HepG2 (cell line): ENCODE measurements around the gene CUL1. TPM values are rescaled to one million over a fixed set of nuclear protein-coding genes. Genes with fewer than 3 reads are reported as not detected.

Experiments
- BRCA1 ChIP-seq: sonication (generic); formaldehyde crosslinking; IDR thresholded peaks from 2 replicates; pipeline ENCODE4 v1.4.0; 2020; ENCODE audit warnings: missing genetic modification reagents
- EED ChIP-seq: sonication (generic); formaldehyde crosslinking; IDR thresholded peaks from 2 replicates; pipeline ENCODE4 v1.5.0; 2020; ENCODE audit warnings: mild to moderate bottlenecking, missing genetic modification reagents
- FOXM1 ChIP-seq: sonication (generic); formaldehyde crosslinking; IDR thresholded peaks from 2 replicates; pipeline ENCODE4 v1.5.0; 2020; ENCODE audit warnings: missing genetic modification reagents
- KDM2A ChIP-seq: sonication (generic); formaldehyde crosslinking; IDR thresholded peaks from 2 replicates; pipeline ENCODE4 v1.4.0; 2020; ENCODE audit warnings: low read depth, missing genetic modification reagents, borderline replicate concordance
- PHB2 ChIP-seq: fragments of 450-650 bp; IDR thresholded peaks from 2 replicates; pipeline ENCODE4 v1.6.1; 2018; ENCODE audit not compliant: partially characterized antibody
- SALL2 ChIP-seq: sonication (generic); formaldehyde crosslinking; IDR thresholded peaks from 2 replicates; pipeline ENCODE4 v1.8.1; 2023; ENCODE audit warnings: mild to moderate bottlenecking, missing genetic modification reagents, inconsistent platforms
- SP1 ChIP-seq, 2 experiments: fragments of 450-650 bp in 1 of 2; sonication (generic) in 1 of 2; formaldehyde crosslinking in 1 of 2; IDR thresholded peaks; 2 replicates each; pipeline versions ENCODE4 v1.4.0 to v1.6.1; 2016 to 2020; ENCODE audit warnings: missing genetic modification reagents in 1 of 2
- TBP ChIP-seq: sonication (generic); formaldehyde crosslinking; IDR thresholded peaks from 2 replicates; pipeline ENCODE4 v1.5.0; 2020; ENCODE audit warnings: missing genetic modification reagents
- TCF7L2 ChIP-seq: IDR thresholded peaks from 2 replicates; pipeline ENCODE4 v1.6.1; 2011; ENCODE audit warnings: mild to moderate bottlenecking, low read depth, low read length, moderate library complexity
- YY1 ChIP-seq: IDR thresholded peaks from 2 replicates; pipeline ENCODE4 v1.6.1; 2011; ENCODE audit warnings: low read length, low read depth, moderate library complexity, mild to moderate bottlenecking; ENCODE audit not compliant: insufficient read depth, insufficient replicate concordance
- ZFP1 ChIP-seq: IDR thresholded peaks from 2 replicates; pipeline ENCODE4 v1.6.1; 2016
- ZFP36L2 ChIP-seq: sonication (generic); formaldehyde crosslinking; IDR thresholded peaks from 2 replicates; pipeline ENCODE4 v1.4.0; 2020; ENCODE audit warnings: missing genetic modification reagents
- ZNF30 ChIP-seq: sonication (generic); formaldehyde crosslinking; IDR thresholded peaks from 2 replicates; pipeline ENCODE4 v1.5.0; 2020; ENCODE audit warnings: mild to moderate bottlenecking, missing genetic modification reagents
- ZNF33B ChIP-seq: sonication (generic); formaldehyde crosslinking; IDR thresholded peaks from 2 replicates; pipeline ENCODE4 v1.5.1; 2020; ENCODE audit warnings: mild to moderate bottlenecking, missing genetic modification reagents
- ZNF772 ChIP-seq: sonication (generic); formaldehyde crosslinking; IDR thresholded peaks from 2 replicates; pipeline ENCODE4 v1.5.0; 2020; ENCODE audit warnings: mild to moderate bottlenecking, missing genetic modification reagents
- polyA plus RNA-seq, 8 experiments: library from polyadenylated mRNA; depleted of rRNA in 3 of 8; stranded (reverse) in 7 of 8; unstranded in 1 of 8; fragments of >200 nt; fragmentation: Illumina TruSeq in 4 of 8; extraction: Trizol in 4 of 8; gene quantifications; 2 replicates each; pipeline versions ENCODE4 v1.2.1 to v1.2.3, GENCODE V29; 2011 to 2016; ENCODE audit warnings: low read depth in 4 of 8, missing spikeins in 1 of 8, mixed read lengths in 1 of 8; ENCODE audit not compliant: insufficient read depth in 1 of 8
- total RNA-seq, 5 experiments: library from RNA; depleted of rRNA; stranded (reverse); fragments of >200 nt; fragmentation: Illumina TruSeq; extraction: Trizol; gene quantifications; 2 replicates each; pipeline ENCODE4 v1.2.3, GENCODE V29; 2016; ENCODE audit warnings: low read depth in 1 of 5
- TF ChIP-seq, protein P1 (sequence below): IDR thresholded peaks from 2 replicates; pipeline ENCODE4 v1.6.1; 2016; ENCODE audit warnings: low read depth, control low read depth
- TF ChIP-seq, protein P2 (sequence below): sonication (generic); formaldehyde crosslinking; IDR thresholded peaks from 2 replicates; pipeline ENCODE4 v1.8.1; 2023; ENCODE audit warnings: mild to moderate bottlenecking, inconsistent platforms, moderate library complexity, missing genetic modification reagents, borderline replicate concordance
- TF ChIP-seq, protein P3 (sequence below): sonication (generic); formaldehyde crosslinking; IDR thresholded peaks from 2 replicates; pipeline ENCODE4 v1.4.0; 2020; ENCODE audit warnings: missing genetic modification reagents
- TF ChIP-seq, protein P4 (sequence below): sonication (generic); formaldehyde crosslinking; IDR thresholded peaks from 2 replicates; pipeline ENCODE4 v1.4.0; 2020; ENCODE audit warnings: missing genetic modification reagents
- TF ChIP-seq, protein P5 (sequence below): sonication (generic); formaldehyde crosslinking; IDR thresholded peaks from 2 replicates; pipeline ENCODE4 v1.5.1; 2020; ENCODE audit warnings: missing genetic modification reagents, mild to moderate bottlenecking, borderline replicate concordance
- TF ChIP-seq, protein P6 (sequence below): IDR thresholded peaks from 2 replicates; pipeline ENCODE4 v1.6.1; 2012; ENCODE audit warnings: inconsistent platforms

Gene CUL1
- total and polyA plus RNA-seq, 2 of the 13 experiments (the other 11 are each of a cell fraction or from before 2014, with no cell fraction given): 30.1 to 45.9 TPM

DNA sequence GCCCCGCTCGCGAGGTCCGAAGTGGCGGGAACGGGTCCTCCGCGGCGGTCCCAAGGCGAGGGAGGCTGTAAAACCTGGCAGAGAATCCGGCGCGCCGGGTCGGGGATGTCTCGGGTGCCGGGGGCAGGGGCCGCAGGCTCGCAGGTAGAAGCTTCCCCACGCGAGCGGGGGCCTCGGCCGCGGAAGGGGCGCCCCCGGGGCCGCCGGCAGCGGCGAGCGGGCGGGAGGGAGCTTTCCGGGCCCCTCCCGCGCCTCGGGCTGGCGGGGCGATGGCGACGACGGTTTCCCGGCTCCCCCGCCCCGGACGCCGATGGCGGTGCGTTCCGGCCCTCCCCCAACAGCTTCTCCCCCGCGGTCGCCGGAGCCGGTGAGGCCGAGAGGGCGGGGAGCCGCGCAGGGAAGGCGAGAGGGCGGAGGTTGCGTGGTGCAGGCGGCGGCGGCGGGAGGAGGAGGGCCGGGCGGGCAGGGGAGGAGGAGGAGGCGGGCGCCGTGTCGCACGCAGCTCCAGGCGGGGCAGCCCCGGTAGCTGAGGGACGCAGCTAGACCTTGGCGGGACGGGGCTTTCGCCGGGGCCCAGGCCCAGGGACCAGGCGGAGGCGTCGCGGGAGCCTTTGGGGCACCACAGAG, at the start of gene CUL1 (continued):
- TF ChIP-seq ZNF33B (CRISPR knock-in tag) (no peak), SALL2 (no peak; the same call in 1 of the 2 replicates), FOXM1 (CRISPR knock-in tag) (no peak), SP1 (IDR thresholded peaks at IDR 0.05) (no peak), SP1 (CRISPR knock-in tag; IDR thresholded peaks at IDR 0.05) (peak; percentile 28; the same call in 1 of the 2 replicates), ZFP36L2 (CRISPR knock-in tag) (no peak), YY1 (peak; percentile 64), TCF7L2 (no peak), ZFP1 (CRISPR knock-in tag) (no peak), TBP (CRISPR knock-in tag) (no peak), BRCA1 (CRISPR knock-in tag) (no peak), EED (no peak), ZNF30 (no peak), KDM2A (peak; percentile 84), PHB2 (no peak), ZNF772 (CRISPR knock-in tag) (0 out of 2 replicates have a peak, but pooled peaks have one; percentile 38)
- TF ChIP-seq, protein P1, sequence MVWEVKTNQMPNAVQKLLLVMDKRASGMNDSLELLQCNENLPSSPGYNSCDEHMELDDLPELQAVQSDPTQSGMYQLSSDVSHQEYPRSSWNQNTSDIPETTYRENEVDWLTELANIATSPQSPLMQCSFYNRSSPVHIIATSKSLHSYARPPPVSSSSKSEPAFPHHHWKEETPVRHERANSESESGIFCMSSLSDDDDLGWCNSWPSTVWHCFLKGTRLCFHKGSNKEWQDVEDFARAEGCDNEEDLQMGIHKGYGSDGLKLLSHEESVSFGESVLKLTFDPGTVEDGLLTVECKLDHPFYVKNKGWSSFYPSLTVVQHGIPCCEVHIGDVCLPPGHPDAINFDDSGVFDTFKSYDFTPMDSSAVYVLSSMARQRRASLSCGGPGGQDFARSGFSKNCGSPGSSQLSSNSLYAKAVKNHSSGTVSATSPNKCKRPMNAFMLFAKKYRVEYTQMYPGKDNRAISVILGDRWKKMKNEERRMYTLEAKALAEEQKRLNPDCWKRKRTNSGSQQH (CRISPR knock-in tag): 0 out of 2 replicates have a peak, but pooled peaks have one; percentile 7
- TF ChIP-seq, protein P2, sequence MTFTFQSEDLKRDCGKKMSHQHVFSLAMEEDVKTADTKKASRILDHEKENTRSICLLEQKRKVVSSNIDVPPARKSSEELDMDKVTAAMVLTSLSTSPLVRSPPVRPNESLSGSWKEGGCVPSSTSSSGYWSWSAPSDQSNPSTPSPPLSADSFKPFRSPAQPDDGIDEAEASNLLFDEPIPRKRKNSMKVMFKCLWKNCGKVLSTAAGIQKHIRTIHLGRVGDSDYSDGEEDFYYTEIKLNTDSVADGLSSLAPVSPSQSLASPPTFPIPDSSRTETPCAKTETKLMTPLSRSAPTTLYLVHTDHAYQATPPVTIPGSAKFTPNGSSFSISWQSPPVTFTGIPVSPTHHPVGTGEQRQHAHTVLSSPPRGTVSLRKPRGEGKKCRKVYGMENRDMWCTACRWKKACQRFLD (CRISPR knock-in tag): no peak
- TF ChIP-seq, protein P3, sequence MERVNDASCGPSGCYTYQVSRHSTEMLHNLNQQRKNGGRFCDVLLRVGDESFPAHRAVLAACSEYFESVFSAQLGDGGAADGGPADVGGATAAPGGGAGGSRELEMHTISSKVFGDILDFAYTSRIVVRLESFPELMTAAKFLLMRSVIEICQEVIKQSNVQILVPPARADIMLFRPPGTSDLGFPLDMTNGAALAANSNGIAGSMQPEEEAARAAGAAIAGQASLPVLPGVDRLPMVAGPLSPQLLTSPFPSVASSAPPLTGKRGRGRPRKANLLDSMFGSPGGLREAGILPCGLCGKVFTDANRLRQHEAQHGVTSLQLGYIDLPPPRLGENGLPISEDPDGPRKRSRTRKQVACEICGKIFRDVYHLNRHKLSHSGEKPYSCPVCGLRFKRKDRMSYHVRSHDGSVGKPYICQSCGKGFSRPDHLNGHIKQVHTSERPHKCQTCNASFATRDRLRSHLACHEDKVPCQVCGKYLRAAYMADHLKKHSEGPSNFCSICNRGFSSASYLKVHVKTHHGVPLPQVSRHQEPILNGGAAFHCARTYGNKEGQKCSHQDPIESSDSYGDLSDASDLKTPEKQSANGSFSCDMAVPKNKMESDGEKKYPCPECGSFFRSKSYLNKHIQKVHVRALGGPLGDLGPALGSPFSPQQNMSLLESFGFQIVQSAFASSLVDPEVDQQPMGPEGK (CRISPR knock-in tag): peak; percentile 75; the same call in 1 of the 2 replicates
- TF ChIP-seq, protein P4, sequence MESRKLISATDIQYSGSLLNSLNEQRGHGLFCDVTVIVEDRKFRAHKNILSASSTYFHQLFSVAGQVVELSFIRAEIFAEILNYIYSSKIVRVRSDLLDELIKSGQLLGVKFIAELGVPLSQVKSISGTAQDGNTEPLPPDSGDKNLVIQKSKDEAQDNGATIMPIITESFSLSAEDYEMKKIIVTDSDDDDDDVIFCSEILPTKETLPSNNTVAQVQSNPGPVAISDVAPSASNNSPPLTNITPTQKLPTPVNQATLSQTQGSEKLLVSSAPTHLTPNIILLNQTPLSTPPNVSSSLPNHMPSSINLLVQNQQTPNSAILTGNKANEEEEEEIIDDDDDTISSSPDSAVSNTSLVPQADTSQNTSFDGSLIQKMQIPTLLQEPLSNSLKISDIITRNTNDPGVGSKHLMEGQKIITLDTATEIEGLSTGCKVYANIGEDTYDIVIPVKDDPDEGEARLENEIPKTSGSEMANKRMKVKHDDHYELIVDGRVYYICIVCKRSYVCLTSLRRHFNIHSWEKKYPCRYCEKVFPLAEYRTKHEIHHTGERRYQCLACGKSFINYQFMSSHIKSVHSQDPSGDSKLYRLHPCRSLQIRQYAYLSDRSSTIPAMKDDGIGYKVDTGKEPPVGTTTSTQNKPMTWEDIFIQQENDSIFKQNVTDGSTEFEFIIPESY (CRISPR knock-in tag): no peak
- TF ChIP-seq, protein P5, sequence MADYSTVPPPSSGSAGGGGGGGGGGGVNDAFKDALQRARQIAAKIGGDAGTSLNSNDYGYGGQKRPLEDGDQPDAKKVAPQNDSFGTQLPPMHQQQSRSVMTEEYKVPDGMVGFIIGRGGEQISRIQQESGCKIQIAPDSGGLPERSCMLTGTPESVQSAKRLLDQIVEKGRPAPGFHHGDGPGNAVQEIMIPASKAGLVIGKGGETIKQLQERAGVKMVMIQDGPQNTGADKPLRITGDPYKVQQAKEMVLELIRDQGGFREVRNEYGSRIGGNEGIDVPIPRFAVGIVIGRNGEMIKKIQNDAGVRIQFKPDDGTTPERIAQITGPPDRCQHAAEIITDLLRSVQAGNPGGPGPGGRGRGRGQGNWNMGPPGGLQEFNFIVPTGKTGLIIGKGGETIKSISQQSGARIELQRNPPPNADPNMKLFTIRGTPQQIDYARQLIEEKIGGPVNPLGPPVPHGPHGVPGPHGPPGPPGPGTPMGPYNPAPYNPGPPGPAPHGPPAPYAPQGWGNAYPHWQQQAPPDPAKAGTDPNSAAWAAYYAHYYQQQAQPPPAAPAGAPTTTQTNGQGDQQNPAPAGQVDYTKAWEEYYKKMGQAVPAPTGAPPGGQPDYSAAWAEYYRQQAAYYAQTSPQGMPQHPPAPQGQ (CRISPR knock-in tag): no peak
- TF ChIP-seq, protein P6, sequence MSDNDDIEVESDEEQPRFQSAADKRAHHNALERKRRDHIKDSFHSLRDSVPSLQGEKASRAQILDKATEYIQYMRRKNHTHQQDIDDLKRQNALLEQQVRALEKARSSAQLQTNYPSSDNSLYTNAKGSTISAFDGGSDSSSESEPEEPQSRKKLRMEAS: peak; percentile 70
